ENCODE data around the gene SMCO1.
"Not testable (repeated sequence)": the region's sequence is repeated elsewhere in the genome, so short reads cannot be mapped to it uniquely, and the experiment has no call there.

SMCO1 gene

GRCh38 chr3:196517162-196517800 is 2.1 kb upstream of the SMCO1 start:
- in situ Hi-C loops (cut with HindIII; ENCODE audit: low pct_unique_long_range_greater_than_20kb, low sequenced_read_pairs), result no loop called here
- TF ChIP-seq JUND (IDR thresholded peaks at IDR 0.05; ENCODE audit: low read depth), result no peak
- peak in 1 of 2 experiments; percentile 38 for DNase-seq (ENCODE audit: low read depth in 1 of 2, low spot score in 1 of 2)

DNA sequence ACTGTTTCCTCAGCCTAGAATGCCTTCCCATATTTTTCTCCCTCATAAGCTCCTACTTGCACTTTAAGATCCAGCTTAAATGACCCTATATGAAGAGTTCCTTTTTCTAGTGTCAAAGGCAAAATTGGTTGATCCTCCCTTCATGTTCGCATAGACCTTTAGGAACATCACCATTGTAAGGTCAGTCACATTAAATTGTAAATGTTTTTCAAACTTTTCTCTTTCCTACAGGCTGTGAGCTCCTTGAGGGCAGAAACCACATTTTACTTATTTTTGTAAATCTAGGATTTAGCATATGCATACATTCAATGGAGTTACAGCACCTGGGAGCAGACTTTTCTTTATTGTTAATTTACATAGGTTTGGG is 813 bp downstream of the SMCO1 start:
- no peak for TF ChIP-seq JUND (IDR thresholded peaks at IDR 0.05; ENCODE audit: low read depth)
- in situ Hi-C loops (cut with HindIII; ENCODE audit: low pct_unique_long_range_greater_than_20kb, low sequenced_read_pairs), result no loop called here
- no peak for DNase-seq (ENCODE audit: low read depth in 1 of 2, low spot score in 1 of 2)

DNA sequence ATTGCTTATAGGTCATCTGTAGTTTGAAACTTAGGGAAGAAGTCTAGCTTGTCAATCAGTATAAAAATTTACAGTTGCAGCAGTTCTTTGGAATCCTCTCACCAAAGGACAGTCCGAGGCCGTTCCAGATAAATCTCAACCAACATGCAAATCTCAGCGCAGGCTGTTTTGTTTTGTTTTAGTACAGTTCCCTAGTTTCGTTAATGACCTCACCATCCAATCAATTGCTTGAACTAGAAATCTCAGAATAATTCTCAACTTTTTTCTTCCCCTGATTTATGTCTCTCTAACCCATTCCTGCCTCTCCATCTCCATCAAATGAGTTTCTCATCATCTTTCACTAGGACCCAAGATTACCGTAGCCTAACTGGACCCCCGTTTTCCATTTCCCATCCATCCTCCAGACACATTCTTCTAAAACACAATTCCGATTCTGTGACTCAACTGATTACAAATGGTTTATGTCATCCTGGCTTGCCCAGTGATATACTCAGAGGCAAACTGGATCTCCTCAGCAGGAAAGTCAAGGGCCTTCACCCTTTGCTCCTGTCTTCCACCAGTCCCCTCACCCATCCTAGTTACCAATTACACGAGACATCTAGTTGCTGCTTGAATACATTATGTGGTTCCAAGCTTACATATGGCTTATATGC is 1.3 kb downstream of the SMCO1 start:
- no peak for TF ChIP-seq JUND (IDR thresholded peaks at IDR 0.05; ENCODE audit: low read depth)
- no peak for DNase-seq (ENCODE audit: low read depth in 1 of 2, low spot score in 1 of 2)
- in situ Hi-C loops (cut with HindIII; ENCODE audit: low pct_unique_long_range_greater_than_20kb, low sequenced_read_pairs), result no loop called here

GRCh38 chr3:196511646-196512425 is 3.3 kb downstream of the SMCO1 start:
- DNase-seq (ENCODE audit: low read depth in 1 of 2, low spot score in 1 of 2); in situ Hi-C loops (cut with HindIII; ENCODE audit: low pct_unique_long_range_greater_than_20kb, low sequenced_read_pairs): not testable (repeated sequence)

GRCh38 chr3:196511108-196511507 is 4.0 kb downstream of the SMCO1 start:
- DNase-seq (ENCODE audit: low read depth in 1 of 2, low spot score in 1 of 2); in situ Hi-C loops (cut with HindIII; ENCODE audit: low pct_unique_long_range_greater_than_20kb, low sequenced_read_pairs): not testable (repeated sequence)

- in situ Hi-C loops (cut with HindIII; ENCODE audit: low pct_unique_long_range_greater_than_20kb, low sequenced_read_pairs), result no loop called here
- TF ChIP-seq JUND (IDR thresholded peaks at IDR 0.05; ENCODE audit: low read depth), result no peak
Measured at GRCh38 chr3:196506687-196507086, 8.5 kb downstream of the SMCO1 start.

DNA sequence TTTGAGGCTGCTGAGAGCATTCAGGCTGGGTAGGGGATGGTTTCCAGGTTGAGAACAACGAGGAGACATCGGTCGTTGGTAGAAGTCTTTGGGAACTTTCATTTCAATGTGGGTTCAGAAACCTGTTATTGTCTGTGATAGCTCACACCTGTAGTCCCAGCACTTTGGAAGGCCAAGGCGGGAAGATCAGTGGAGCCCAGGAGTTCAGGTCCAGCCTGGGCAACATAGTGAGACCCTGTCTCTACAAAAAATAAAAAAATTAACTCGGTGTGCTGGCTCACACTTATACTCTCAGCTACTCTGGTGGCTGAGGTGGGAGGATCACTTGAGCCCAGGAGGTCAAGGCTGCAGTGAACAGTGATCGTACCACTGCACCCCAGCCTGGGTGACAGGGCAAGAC is 10.6 kb downstream of the SMCO1 start:
- in situ Hi-C loops (cut with HindIII; ENCODE audit: low pct_unique_long_range_greater_than_20kb, low sequenced_read_pairs), result no loop called here
- DNase-seq (ENCODE audit: low read depth in 1 of 2, low spot score in 1 of 2), result no peak
- TF ChIP-seq JUND (IDR thresholded peaks at IDR 0.05; ENCODE audit: low read depth), result no peak

More at GRCh38 chr3:196506687-196507086, 8.5 kb downstream of the SMCO1 start:
- peak in 1 of 2 experiments; percentile 46 for DNase-seq (ENCODE audit: low read depth in 1 of 2, low spot score in 1 of 2)

DNA sequence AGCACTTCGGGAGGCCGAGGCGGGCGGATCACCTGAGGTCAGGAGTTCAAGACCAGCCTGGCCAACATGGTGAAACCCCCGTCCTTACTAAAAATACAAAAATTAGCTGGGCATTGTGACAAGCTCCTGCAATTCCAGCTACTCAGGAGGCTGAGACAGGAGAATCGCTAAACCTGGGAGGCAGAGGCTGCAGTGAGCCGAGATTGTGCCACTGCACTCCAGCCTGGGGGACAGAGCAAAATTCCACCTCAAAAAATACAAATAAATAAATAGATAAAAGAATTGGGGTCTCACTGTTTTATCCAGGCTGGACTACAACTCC is 11.1 kb downstream of the SMCO1 start:
- in situ Hi-C loops (cut with HindIII; ENCODE audit: low pct_unique_long_range_greater_than_20kb, low sequenced_read_pairs); DNase-seq (ENCODE audit: low read depth in 1 of 2, low spot score in 1 of 2): not testable (repeated sequence)

DNA sequence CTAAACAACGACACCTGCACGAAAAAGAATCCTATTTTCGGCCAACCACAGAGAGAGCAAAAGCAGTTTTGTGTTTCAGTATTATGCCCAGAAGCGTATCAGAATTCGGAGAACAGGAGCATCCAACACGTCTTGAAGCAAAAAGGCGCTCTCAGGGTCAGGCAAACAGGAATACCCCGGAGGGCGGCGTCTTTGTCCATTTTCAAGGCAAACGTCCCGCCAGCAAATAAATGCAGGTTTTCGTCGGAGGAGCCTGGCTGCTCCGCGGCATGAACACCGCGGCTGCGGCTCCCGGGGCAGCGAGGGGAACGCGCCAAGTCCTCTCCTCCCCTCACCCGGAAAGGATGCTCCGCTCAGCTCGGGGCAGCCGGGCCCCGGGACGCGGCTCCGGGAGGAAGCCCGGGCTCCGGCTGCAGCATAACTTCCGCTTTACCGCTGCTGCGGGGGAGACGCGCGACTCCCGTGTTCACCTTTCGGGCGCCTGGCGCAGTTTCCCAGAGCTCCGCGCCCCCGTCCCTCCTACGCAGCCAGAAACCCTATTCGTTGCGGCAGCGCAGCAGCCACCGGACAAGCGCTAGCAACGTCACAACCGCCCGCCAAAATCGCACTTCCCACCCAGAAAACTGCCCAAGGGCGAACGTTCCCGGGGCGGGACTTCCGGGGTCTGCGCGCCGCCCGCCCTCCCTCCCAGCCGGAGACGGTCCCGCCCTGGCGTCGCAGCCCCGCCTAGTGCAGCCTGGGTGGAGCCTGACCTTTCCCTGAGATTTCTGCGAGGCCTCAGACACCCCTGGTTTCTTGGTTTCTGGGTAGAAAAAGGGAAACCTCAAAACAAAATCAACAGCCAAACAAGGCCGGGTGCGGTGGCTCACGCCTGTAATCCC is 11.7 kb downstream of the SMCO1 start, which contains the start of gene RNF168:
Gene RNF168, minus strand, starts transcription at position 573 of the 881 bp plus-strand sequence. CDS start 595 bp downstream, outside the sequence.
- TF ChIP-seq JUND (IDR thresholded peaks at IDR 0.05; ENCODE audit: low read depth), result no peak
- in situ Hi-C loops (cut with HindIII; ENCODE audit: low pct_unique_long_range_greater_than_20kb, low sequenced_read_pairs), result no loop called here
- DNase-seq (ENCODE audit: low read depth in 1 of 2, low spot score in 1 of 2), result peak; percentile 99 to 100

DNA sequence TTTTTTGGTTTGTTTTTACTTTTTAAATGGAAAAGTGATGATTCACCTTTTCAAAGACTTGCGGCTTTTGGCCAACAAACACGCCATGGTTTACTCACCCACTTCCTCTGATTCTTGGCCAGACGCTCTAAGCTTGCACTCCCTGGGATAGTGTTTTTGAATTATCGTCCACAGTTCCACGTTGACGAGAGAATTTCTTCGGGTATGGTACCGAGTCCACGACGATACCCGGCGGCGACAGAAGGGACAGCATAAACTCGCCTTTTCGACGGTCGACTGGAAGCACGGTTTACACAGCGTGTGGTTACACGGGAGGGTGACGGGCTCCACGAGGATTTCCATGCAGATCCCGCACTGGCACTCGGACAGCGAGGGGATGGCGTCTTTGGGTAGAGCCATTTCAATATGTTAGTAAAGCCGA is 12.4 kb downstream of the SMCO1 start:
- in situ Hi-C loops (cut with HindIII; ENCODE audit: low pct_unique_long_range_greater_than_20kb, low sequenced_read_pairs), result no loop called here

GRCh38 chr3:196501316-196502044 is 13.7 kb downstream of the SMCO1 start:
- no peak for TF ChIP-seq JUND (IDR thresholded peaks at IDR 0.05; ENCODE audit: low read depth)
- in situ Hi-C loops (cut with HindIII; ENCODE audit: low pct_unique_long_range_greater_than_20kb, low sequenced_read_pairs), result no loop called here
- DNase-seq (ENCODE audit: low read depth in 1 of 2, low spot score in 1 of 2), result peak in 1 of 2 experiments; percentile 57

More for the DNA sequence above, 12.4 kb downstream of the SMCO1 start:
- peak; percentile 68 to 84 for DNase-seq (ENCODE audit: low read depth in 1 of 2, low spot score in 1 of 2)
- no peak for TF ChIP-seq JUND (IDR thresholded peaks at IDR 0.05; ENCODE audit: low read depth)
